HG03469 (cell line): Measurements from ENCODE around the gene MLX.
"Not testable (repeated sequence)": the region's sequence is repeated elsewhere in the genome, so short reads cannot be mapped to it uniquely, and the experiment has no call there.

Source experiments
- ATAC-seq: cut with Tn5 transposase; IDR thresholded peaks from one replicate; pipeline ENCODE4 v1.9.1; 2021; ENCODE audit warnings: mild to moderate bottlenecking, moderate library complexity, moderate number of reproducible peaks; ENCODE audit not compliant: unreplicated experiment

The MLX gene

DNA sequence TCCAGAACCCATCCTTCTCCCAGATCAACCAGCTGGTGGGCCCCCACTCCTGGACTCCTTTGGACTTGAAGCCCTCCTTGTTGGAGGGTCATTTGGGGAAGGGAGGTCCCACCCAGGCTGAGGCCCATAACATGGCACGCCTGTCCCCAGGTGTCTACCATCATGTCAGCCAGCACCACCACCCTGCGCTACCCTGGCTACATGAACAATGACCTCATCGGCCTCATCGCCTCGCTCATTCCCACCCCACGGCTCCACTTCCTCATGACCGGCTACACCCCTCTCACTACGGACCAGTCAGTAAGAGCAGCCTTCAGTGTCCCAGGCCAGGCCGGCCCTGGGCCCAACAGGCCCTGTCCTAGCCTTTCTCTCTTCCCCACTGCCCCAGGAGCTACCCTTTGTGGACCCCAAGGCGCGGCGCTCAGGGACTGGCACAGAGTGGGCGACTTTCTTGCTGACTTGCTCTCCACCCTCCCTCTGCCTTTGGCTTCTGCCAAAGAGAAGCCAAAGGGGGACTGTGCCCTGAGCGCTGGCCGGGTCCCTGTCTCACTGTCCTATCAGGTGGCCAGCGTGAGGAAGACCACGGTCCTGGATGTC lies 46.9 kb downstream of the MLX start:
- ATAC-seq, result no peak

DNA sequence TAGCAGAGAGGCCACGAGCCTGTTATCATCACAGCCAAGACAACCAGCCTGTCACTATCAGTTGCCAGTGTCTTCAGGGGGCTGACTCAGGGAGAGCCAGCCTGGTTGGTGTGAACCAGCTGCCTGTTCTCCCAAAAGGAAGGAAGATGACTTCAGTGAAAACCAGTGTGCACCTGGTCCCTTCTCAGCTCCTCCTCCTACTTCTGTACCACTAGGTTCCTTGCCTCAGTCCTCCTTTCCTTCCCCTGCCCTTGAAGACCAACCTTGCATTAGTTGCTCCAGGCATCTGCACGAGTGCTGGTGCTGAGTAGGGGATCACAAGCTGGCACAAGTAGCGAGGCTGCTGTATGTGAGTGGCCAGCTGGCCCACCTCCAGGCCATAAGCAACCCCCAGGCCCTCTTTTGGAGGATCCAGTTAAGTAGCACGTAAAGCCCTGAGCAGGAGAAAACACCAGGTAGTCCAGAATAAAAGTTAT lies 51.1 kb downstream of the MLX start:
- no peak for ATAC-seq

DNA sequence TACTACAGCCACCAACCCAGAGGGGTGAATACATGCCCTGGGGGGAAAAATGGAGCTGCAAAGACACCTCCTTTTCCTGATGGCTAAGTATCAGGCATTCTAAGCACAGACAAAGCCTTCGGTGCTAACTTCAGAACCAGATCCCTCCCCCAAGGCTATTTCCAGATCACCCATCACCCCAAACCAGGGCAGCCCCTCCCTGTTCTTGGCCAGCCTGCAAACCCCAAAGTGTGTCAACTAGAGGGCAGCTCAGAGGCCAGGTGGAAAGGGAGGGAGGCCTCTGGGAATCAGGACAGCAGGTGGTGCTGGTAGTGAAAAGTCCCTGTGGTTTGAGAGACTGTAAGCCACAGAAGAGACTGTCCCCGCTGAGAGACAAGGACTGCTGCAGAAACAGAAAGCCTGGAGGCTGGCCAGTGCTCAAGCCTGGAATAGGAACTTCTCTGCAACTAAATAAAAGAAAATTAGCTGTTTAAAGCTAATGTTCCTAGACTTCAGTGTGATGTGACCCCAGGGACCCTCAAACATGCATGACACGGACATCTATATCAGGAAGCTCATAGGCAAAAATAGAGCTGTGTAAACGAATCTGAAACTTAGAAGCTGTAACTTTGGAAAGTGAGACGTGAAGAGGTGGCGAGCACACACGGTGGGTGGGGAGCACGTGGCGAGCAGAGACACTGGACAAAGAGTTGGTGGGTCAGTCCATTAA lies 51.7 kb downstream of the MLX start:
- peak; percentile 47 for ATAC-seq

DNA sequence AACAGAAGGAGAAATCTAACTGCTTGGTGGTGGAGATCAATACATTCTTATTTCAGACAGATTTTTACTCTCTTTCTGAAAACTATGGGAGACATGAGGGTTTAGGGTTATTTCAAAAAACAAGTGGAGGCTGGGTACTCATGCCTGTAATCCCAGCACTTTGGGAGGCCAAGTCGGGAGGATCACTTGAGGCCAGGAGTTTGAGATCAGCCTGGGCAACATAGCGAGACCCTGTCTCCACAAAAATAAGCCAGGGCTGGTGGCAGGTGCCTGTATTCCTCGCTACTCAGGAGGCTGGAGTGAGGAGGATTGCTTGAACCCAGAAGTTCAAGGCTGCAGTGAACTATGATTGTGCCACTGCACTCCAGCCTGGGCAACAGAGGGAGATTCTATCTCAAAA lies 55.1 kb downstream of the MLX start:
- ATAC-seq, result not testable (repeated sequence)
